NCI-H2029 (cell line): ENCODE data around the gene TLDC2.

Source experiments
- DNase-seq: peaks from one replicate; lab custom pipeline; 2025; lab: John Stamatoyannopoulos, UW

Gene TLDC2

DNA sequence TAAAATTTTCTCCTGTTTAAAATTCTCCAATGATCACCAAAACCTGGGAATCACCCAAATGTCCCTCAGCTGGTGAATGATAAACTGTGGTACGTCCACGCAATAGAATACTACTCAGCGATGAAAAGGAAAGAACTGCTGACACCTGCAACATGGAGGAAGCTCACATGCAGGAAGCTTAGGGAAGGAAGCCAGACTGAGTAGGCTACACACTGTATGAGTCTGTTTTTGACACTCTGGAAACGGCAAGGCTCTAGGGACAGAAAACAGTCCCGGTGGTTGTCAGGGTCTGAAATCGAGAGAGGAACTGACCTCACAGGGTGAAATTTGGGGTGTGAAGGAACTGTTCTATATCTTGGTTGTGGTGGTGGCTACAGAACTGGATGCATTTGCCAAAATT lies 25.2 kb upstream of the TLDC2 start:
- no peak for DNase-seq

DNA sequence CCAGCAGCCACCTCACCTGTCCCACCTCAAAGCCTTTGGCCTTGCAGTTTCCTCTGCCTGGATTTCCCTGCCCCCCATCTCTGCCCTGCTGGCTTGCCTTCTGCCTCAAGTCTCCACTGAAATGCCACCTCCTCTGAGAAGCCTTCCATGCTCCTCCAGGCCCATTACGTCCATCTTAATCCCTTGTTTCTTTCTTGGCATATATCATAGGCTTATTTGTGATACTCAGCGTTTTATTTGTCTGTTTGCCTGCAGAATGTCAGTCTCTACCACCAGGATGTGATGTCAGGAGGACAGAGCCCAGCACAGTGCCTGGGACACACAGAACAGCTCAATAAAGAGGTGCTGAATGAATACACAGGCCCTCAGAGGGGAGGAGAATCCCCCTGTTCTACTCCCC lies 24.4 kb upstream of the TLDC2 start:
- no peak for DNase-seq

DNA sequence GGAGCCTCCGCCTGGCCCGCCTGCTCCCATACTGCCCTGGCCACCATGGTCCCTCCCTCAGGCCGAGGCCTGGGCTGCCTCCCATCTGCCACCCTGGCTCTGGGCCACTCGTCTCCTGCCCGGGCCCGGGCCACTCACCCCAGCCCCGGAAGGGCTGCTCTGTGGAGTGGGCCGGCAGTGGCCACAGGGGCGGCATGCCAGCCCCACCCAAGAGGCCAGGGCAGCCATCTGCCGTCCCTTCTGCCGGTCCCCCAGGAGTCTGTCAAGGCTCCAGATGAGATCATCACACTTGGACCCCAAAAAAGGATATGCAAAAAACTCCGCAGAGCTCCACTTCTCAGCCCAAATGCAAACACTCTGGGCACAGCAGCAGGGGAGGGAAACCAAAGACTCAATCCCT lies 23.8 kb upstream of the TLDC2 start:
- DNase-seq: no peak

DNA sequence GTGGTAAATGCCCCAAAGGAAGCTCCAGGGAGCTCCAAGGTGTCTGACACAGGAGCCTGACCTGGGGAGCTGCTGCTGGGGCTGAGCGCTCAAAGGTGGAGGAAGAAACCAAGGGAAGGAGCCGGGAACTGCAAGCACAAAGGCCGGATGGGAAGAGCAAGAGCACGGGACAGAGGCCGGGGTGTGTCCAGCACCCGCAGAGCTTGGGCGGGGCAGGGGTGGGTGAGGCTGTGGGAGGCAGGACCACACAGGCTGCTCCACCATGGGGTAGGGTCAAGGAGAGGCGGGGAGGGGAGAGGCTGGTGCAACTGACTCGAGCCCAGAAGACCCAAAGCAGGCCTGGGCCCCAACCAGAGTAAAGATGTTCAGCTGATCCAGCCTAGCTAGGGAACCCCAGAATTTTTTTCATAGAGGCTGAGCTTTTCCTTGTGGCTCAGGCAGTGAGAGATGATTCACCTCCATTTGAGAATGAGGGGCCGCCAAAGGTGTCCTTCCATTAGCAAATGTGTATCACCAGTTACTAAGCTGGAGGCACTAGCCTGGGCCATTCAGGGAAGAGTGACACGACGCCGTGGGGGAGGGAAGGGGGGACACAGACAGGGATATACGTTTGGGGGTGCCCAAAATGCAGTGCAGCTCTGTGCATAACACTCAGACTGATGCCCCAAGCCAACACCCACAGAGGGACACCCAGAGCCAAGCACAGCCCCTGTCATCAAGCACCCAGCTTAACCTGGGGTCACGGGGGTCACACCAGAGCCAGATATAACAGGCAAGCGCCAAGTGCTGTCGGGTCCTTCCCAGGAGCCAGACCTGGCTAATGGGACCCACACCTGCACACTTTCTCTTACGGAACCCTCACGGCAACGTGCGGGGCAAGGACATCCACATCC lies 21.3 kb upstream of the TLDC2 start:
- DNase-seq: no peak

DNA sequence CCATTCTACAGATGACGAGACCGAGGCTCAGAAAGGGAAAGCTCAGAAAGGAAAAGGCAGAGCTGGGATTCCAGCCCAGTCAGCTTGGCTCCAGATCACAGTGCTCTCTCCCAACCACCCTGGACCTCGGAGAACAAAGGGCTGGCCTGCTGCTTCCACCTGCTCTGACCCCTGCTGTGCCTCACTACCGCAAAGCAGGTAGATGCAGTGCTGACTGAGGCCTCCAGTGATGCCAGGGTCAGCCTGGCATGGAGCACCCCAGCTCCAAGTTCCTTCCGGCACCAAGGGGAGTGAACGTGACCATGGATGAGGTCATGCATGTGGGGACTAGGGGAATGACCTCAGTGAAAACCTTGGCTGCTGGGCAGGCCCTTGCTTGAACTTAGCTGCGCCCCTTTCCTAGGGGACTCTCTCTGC lies 20.7 kb upstream of the TLDC2 start:
- DNase-seq: no peak

DNA sequence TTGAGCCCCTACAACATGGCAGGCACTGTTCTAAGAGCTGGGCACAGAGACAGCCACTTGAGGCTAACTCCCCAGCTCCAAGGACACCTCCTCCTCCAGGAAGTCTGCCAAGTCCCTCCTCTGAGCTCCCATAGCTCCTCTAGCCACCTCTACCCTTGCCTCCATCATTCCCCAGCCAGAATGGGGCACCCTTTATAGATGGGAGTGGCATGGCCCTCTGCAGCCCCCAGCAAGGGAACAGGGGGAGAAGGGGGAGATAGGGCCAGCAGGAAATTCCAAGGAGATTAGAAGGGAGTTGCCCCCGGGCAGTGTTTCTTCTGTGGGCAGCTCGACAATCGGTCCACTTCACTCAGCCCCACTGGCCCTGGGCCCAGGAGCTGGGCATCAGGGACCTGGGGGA lies 19.7 kb upstream of the TLDC2 start:
- no peak for DNase-seq

DNA sequence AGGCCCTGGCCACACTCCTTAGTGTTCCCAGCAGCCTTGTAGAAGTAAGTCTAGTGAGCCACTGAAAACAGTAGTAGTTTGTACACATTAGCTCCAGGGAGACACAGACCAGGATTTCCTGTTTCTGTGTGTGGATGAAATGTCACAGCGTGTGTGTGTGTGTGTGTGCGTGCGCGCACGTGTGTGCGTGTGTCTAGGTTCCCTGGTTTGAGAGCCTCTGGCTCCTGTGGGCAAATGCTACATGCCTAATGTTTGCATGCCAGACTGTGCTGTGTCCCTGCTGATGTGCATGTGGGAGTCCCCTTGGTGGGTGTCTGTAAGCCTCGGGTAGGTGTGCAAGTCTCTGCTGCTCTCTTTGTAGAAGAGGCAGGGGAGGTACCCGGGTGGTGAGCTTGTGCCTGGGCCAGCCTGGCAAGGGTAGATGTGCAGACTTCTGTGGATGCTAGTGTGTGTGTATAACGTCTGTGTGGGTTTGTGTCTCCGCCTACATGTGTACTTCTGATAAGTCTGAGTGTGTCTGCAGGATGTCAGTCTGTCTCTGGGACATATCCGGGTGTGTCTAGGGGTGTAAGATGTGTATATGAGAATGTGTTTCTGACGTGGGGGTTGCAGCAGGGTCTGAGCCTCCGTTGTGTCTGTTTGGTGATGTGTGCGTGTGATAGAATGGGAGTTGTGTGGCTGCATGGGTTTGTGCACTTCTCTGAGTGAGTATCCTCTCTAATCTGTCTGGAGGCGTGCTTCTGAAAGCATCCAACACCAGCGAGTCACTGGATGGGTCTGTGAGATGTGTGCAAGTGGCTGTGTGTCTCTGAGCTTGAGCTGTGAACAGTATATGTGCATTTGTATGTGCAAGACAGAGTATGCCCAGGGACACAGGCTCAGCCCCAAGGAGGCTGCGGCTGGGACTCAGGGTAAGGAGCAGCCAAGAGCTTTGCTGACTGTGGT lies 19.0 kb upstream of the TLDC2 start:
- peak; percentile 38 for DNase-seq

DNA sequence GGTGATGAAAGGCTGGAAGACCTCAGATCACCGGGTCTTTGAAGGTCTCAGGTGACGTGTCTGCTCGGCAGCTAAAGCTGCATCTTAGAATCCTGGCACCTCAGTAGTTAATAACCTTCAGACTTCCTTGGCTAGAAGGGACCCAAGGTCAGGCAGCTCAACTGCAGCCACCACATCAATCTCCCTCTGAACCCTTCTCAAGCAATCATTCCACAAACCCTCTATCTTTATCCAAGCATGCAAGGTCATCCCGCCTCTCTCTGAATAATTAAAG lies 16.7 kb upstream of the TLDC2 start:
- DNase-seq: no peak

DNA sequence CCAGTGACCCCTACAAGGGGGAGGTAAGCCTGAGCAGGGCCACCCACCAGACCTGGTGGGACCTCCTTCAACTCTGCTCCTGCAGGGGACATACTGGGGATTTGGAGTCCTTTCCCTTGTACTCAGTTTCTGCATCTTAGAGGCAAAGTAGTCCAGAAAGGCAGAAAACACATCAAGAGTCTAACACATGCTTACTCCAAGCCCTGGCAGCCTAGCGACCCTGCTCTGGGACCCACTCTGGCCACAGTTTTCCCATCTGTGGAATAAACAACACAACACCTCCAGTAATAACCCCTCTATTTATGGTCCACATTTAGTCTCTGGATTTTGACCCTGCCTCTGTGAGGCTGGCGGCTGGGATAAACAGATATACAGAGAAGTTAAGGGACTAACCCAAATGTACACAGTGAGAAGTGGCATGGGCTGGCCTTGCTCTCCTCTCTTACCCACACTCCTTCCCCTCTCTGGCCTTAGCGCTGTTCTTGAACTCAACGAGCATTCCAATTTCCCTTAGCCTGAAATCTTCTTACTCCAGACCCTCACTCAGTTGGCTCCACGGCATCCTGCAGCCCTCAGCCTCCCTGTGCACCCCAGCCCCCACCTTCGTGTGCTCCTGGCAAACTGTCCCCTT lies 16.1 kb upstream of the TLDC2 start:
- DNase-seq: no peak

DNA sequence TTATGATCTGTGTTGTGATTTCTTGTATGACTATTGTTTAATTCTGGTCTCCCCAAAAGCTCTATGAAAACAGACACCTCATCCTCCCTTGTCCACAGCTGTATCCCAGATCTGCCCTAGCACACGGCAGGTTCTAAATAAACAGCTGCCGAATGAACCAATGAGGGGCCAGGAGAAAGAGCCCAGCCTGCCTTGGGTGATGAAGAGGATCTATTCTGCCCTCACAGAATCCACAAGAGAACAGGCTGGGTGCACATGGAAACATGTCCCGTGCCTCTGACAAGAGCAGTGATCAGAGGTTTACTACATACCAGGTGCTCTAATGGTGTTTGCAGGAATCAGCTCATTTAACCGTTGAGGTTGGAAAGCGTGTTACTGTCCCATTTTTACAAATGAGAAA lies 15.6 kb upstream of the TLDC2 start:
- no peak for DNase-seq

DNA sequence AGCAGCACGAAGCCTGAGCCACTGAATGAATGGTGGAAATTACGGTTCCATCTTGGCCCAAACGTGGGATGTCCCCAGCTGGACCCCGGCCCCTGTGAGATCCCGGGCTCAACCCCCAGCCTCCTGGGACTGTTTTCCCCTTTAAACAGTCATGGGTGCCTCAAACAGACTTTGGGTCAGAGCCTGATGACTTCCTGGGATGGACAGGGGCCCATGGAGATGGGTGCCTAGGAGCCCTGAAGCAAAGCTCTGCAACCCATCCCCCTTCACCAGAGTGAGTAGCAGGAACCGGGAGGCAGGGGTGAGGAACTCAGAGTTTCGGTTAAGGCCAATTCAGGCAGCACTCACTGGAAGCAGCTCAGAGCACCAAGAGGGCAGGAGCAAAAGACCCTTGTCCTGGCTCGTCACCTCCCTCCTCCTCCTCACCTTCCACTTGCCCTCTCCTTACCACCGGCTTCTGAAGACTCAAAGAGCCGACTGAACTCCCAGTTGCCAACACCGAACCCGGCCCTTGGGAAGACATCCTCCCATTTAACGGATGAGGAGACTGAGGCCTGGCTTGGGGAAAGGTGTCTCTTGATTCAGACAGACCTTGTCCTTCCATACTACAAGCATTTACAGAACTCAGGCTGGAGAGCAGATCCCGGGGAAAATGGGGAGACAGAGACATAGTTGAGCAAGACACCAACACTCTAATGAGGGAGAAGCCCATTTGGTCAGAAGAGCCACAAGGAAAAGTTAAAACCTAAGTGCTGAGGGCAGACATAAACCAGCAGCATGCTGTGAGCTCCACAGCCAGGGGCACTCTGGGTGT lies 14.9 kb upstream of the TLDC2 start:
- DNase-seq: no peak

DNA sequence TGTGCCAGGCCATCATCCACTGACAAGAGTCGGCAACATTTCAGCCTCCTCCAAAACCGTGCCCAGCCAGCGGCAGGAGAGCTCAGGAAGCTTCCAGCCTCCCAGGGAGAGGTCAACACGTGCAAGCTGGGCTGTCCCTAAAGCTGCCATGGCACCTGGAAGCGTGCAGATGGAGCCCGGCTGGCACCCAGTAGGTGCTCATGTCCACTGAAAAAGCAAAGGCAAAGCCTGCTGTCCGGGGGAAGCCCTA lies 14.4 kb upstream of the TLDC2 start:
- no peak for DNase-seq

DNA sequence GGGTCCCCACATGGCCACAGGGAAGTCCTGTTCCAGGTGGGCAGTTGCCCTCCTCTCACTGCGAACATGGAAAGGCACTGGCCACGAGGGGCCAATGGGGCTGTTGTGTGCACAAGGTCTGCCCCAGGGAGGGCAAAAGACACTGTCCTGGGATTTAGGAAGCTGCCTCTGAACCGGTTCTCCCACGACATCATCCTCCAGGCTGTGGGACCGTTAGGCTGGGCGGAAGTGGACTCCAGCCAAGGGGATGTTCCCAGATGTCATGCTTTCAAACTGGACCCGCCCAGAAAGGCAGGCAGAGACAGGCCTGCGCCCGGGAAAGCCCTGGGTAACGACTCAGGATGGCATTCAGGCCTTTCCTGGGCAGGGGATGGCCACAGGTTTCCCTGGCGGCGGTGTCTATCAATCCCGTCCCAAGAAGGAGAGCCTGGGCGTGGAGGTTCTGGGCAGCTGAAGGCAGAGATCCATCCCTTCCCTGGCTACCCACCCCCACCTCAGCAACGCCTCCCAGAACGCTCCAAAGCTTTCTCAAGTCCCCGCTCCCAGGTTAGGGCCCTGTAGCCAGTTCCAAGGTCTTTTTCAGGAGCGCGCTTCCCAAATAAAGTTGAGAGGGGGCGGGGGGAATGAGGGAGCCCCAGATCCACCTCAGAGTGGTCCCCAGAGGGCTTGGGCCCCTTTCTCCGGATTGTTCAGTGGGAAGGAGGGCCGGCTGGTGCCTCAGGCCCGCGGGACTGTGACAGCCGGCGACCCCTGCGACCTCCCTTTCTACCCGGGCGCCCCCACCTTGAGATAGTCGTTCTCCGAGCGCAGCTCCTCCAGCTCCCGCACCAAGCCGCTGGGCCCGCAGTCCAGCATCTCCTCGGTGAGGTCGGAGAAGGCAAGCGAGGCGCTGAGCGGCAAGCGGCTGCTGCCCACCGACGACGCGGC lies 13.8 kb upstream of the TLDC2 start:
- DNase-seq: peak; percentile 77

DNA sequence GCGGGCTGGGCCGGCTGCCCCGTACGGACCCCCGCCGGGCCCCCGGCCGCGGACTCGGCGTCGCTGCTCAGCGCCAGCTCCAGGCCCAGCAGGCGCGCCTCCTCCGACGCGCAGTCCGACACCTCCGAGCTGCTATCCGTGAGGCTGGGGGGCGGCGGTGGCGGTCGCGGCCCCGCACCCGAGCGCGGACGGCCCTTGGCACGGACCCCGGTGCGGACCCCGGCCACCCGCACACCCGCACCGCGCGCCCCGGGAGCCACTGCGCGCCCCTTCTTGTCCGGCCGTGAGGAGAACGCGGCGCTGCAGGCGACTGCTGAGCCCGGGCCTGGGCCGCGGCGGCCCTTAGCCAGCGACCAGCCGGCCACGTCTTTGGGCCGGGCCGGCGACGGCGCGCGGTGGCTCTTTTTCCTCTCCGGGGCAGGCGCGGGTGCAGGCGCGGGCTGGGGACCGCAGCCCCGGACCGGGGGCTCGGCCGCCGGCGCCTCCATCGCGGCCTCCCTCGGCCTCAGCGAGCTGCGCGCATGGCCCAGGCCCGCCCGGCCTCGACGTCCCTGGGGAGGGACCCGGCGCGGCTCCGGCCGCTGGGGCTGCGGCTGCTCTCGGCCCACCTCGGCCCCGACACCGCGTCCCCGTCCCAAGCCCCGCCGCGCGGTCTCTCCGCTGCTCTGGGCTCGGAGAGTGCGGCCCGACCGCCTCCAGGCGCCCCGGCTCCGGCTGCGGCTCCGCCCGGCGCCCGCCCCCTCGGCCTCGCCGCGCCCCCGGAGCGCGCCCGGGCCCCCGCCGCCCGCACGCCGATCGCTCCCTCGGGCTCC lies 12.9 kb upstream of the TLDC2 start:
- DNase-seq: no peak

DNA sequence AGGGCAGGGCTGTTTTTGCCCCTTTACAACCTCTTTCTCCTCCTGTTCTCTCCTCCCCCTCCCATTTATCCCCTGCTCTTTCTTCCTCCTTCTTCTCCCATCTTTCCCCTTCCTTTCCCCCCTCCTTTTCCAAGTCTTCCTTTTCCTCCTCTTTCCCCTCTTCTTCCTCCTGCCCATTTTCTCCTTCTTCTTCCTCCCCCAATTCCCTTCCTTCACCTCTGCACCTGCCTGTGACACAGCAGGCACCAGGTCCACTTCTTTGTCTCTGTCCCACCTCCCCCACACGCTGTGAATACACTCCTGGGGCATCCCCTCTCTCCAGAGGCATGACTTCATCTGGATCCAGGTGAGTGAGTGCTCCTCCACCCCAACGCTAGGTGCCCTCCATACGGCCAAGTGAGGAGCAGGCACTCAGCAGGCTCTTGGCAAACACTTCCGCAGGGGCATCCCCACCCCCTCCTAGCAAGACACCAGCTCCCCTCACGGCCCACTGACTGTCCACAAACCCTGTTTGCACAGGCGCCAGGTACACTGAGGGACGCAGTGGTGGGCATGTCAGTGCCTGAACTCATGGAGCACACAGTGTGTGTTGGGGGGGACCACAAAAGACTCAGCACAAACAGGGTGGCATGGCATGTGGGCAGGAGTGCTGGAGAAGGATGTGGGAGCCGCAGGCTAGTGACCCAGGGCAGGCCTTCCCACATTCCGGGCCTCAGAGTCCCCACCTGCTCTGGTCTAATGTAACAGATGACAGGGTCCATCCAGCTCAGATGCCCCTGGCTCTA lies 10.7 kb upstream of the TLDC2 start:
- DNase-seq: no peak

DNA sequence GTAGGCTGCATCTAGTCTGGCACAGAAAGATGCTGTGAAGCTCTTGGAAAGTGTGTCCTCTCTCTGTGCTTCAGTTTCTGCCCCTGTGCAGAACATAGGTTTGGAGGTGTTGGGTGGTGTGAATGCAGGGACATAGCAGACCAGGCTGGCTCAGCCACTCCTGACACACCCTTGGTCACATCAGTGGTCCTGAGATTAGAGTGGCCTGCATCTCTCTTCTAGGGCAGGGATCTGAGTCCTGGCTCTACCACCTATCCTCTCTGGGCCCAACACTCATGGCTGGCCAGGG lies 10.1 kb upstream of the TLDC2 start:
- no peak for DNase-seq

DNA sequence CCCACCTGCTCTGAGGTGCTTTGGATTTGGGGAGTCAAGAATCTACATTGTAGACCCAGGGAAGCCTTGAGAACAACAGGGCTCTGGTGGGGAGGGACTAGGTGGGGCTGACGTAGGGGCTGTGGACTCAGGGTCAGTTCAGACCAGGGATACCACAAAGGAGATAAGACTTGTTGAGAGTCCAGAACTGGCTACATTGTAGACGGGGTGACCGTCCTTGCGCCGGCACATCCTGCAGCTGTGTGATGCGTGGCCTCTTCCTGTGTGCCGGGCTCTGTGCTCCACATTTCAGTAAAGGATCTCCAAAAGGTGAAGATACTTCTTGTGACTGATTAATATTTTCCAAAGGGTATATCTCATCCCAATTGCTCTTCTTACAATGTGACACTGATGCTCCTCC lies 9.8 kb upstream of the TLDC2 start:
- DNase-seq: no peak

DNA sequence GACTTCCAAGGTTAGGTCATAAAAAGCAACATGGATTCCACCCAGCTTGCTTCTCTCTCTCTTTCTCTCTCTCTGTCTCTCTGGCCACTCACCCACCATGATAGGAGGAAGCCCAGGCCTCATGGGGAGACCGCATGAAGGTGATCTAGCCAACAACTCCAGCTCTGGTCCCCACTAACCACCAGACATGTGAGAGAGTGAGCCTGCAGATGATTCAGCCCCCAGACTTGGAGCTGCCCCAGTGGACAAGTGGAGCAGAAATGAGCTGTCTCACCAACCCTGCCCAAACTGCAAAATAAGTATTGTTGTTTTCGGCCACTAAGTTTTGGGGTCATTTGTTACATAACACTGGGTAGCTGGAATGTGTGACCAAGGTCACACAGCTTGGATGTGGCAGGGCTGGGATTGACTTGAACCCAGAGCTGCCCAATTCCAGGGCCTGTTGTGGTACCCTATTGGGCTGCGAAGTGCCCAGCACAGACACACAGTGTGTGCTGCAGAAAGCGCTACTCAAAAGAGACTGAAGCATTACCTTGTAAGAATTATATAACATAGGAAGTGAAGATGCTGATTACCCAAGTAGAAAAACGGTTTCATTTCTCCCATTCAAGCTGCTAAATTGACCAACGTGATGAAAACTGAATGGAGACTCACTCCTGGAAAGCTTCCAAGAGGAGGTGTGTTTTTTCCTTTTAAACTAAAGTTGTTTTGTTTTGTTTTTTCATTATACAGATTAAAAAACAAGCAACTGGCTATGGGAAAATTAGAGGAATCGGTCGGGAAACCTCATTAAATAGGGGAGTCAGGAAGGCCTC lies 9.1 kb upstream of the TLDC2 start:
- DNase-seq: no peak
